Skin of body (tissue), 2 donors: Measurements from ENCODE around the gene MBNL1. TPM values are rescaled to one million over a fixed set of nuclear protein-coding genes. Genes with fewer than 3 reads are reported as not detected.

ENCODE experiments used
- DNase-seq: peaks from one replicate; lab custom pipeline; 2025; lab: John Stamatoyannopoulos, UW
- total RNA-seq: library from RNA; depleted of rRNA; stranded (reverse); fragments of >200 nt; gene quantifications from one replicate; pipeline ENCODE4 v1.2.3, GENCODE V29; 2014

Gene MBNL1
- total RNA-seq, result 142 TPM

GRCh38 chr3:152268555-152269055 lies at the start of gene MBNL1:
MBNL1 (plus strand) TSS chr3:152268929; CDS start chr3:152300194, 31,265 bp downstream.
- DNase-seq, result peak; percentile 88

- no peak for DNase-seq
Observed at GRCh38 chr3:152219216-152219615, 49.5 kb upstream of the MBNL1 start.

GRCh38 chr3:152219769-152220255 lies 48.9 kb upstream of the MBNL1 start:
- DNase-seq, result no peak

- DNase-seq, result no peak
Observed at GRCh38 chr3:152222327-152222726, 46.4 kb upstream of the MBNL1 start.

- DNase-seq, result peak; percentile 73
Observed at GRCh38 chr3:152225201-152225600, 43.5 kb upstream of the MBNL1 start.

GRCh38 chr3:152226176-152226575 lies 42.6 kb upstream of the MBNL1 start:
- no peak for DNase-seq

GRCh38 chr3:152227027-152227426 lies 41.7 kb upstream of the MBNL1 start:
- DNase-seq, result no peak

- DNase-seq, result no peak
Observed at GRCh38 chr3:152229692-152230091, 39.0 kb upstream of the MBNL1 start.

GRCh38 chr3:152230370-152230769 lies 38.4 kb upstream of the MBNL1 start:
- DNase-seq, result no peak

GRCh38 chr3:152232001-152232400 lies 36.7 kb upstream of the MBNL1 start:
- DNase-seq, result no peak

- no peak for DNase-seq
Observed at GRCh38 chr3:152232679-152233078, 36.0 kb upstream of the MBNL1 start.

GRCh38 chr3:152234657-152235375 lies 33.9 kb upstream of the MBNL1 start:
- DNase-seq, result no peak

GRCh38 chr3:152235709-152236298 lies 32.9 kb upstream of the MBNL1 start:
- no peak for DNase-seq

- DNase-seq, result no peak
Observed at GRCh38 chr3:152236716-152237115, 32.0 kb upstream of the MBNL1 start.

- DNase-seq, result no peak
Observed at GRCh38 chr3:152241142-152242017, 27.3 kb upstream of the MBNL1 start.

GRCh38 chr3:152243301-152243711 lies 25.4 kb upstream of the MBNL1 start:
- no peak for DNase-seq

- no peak for DNase-seq
Observed at GRCh38 chr3:152243721-152244516, 24.8 kb upstream of the MBNL1 start.

- no peak for DNase-seq
Observed at GRCh38 chr3:152244517-152244888, 24.2 kb upstream of the MBNL1 start.

GRCh38 chr3:152245498-152246170 lies 23.1 kb upstream of the MBNL1 start:
- DNase-seq, result no peak

GRCh38 chr3:152251916-152252315 lies 16.8 kb upstream of the MBNL1 start:
- DNase-seq, result no peak
